ENCODE results near the gene CUL5.

CUL5 gene

GRCh38 chr11:108154591-108154990 is 145.9 kb downstream of the CUL5 start:
- DNase-seq (ENCODE audit: low read depth) = no peak
- H3K4me3 ChIP-seq (ENCODE audit: low read depth, low read length) = no peak overlapping the region
